ENCODE data around the gene MOAP1. TPM values are rescaled to one million over a fixed set of nuclear protein-coding genes. Genes with fewer than 3 reads are reported as not detected.
"Not testable (repeated sequence)": the region's sequence is repeated elsewhere in the genome, so short reads cannot be mapped to it uniquely, and the experiment has no call there.

The MOAP1 gene, protein sequence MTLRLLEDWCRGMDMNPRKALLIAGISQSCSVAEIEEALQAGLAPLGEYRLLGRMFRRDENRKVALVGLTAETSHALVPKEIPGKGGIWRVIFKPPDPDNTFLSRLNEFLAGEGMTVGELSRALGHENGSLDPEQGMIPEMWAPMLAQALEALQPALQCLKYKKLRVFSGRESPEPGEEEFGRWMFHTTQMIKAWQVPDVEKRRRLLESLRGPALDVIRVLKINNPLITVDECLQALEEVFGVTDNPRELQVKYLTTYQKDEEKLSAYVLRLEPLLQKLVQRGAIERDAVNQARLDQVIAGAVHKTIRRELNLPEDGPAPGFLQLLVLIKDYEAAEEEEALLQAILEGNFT
- 10 to 100 TPM; 33.1 to 41.6 TPM for total RNA-seq
- long read RNA-seq, transcript MOAP1-201 (3 exons, 2,441 nt): major isoform, 61 of 68 reads
- long read RNA-seq, transcript MOAP1-202 (2 exons, 2,529 nt): minor isoform, 7 of 68 reads
- long read RNA-seq, partial matches to known transcripts: 0 of 68 reads
- long read RNA-seq, other reads (novel, unspliced or antisense): 0 of 68 reads

DNA sequence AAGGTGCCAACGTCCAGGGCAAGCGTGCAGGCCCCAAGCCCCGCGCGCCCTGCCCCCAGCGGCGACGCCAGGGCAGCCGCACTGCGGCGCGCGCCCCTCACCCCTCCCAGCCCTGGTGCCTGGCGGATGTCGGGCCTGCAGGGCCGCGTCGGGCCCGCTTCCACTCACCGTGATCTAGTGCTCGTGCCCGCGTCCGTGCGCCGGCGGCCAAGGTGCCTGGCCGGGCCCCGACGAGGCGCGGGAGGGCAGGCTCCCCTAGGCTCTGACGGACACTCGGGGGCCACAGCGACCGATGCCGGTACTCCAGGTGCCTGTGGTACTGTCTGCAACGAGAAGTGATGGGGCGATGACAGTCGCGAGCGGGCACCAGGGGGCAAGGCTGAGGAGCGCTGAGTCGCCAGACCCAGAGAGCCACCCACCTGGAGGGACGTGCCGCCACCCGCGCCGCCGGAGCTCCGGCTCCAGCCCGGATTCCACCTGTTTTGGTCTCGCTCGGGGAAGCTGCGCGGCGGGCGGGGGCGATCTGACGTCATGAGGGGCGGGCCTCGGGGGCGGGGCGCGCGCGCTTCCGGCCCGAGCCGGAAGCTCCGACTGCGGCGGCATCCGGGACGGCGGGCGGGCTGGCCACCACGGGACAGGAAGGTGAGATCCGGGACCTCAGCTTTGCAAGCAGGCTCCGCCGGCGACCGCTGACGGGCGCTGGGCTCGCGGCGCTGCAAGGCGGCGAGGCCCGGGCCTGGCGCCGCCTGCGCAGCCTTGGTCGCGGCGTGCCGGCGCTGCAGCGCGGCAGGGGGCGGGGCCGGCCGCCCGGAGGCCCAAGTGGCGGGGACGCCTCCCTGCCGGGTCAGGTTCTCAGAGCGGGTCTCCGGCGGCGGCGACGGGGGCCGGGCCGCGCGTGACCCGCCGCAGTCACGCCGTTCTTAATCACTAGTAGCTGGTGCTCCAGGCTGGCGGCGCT is at the start of gene MOAP1, which contains the start of gene LYSET:
Gene MOAP1 (minus strand): TSS at position 507 of the 958 bp plus-strand sequence. CDS start 655 bp downstream, outside the sequence.
Gene LYSET (plus strand): TSS at position 927 of the 958 bp plus-strand sequence. CDS start 89 bp downstream, outside the sequence.
- intact Hi-C loops (cut with DNase I): no loop called here
- peak; percentile 97 for ATAC-seq
- peak; percentile 90 for DNase-seq

DNA sequence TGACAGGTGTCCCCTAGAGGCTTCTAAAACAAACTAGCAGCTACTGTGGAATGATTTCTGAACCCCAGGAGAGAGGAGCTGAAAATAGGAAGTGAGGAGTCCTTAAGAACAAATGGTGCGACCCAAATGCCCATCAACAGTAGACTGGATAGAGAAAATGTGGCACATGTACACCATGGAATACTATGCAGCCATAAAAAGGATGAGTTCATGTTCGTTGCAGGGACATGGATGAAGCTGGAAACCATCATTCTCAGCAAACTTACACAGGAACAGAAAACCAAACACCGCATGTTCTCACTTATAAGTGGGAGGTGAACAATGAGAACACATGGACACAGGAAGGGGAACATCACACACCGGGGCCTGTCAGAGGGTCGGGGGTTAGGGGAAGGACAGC is 48.4 kb upstream of the MOAP1 start:
- intact Hi-C loops (cut with DNase I); ATAC-seq; DNase-seq: not testable (repeated sequence)

DNA sequence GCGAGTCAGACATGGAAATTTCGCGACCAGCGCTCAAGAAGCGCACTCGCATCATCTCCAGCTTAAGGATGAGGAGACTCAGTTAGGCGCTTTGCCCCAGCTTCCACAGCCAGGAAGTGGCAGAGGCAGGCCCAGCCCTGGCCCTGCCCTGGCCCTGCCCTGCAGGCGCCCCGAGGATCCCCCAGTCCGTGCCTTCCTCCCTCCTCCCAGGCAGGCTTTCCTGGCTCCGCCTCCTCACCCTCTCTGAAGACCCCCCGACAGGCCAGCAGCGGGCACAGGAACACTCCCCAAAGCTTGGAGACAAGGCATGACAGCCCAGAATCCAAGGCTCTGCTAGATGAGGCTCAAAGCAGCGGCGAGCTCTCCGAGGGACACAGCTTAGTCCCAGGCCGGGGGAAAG is 47.5 kb upstream of the MOAP1 start:
- ATAC-seq (no peak), DNase-seq (no peak)
- intact Hi-C loops (cut with DNase I): no loop called here

DNA sequence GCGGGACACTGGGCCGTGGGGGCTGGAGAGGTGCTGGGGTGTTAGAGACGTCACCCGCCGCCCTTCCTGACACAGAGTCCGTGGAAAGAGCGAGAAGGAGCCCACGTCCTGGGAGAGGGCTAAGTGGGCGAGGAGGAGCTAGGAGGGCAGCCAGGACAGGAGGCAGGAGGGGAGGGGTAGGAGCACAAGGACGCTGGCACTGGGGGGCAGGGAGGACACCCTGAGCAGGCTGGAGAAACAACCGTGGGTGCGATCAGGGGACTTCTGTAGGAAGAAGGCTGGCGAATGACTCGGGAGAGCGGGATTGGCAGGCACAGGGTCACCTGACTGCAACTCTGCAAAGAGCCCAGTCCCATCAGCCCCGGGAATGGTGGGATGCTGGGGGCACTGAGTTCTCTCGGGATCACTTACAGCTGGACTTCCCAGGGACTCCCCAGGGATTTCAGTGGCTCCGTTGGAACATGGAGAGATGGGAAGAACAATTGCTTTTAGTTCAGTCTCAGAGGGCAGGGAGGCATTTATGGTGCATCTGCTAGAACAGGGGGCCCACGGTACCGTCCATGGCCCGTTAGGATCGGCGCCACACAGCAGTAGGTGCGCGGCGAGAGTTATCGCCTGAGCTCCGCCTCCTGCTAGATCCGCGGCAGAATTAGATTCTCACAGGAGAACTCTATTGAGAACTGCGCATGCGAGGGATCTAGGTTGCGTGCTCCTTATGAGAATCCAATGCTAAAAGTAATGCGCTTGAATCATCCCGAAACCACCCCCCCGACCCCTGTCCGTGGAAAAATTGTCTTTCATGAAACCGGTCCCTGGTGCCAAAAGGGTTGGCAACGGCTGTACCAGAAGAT is 46.7 kb upstream of the MOAP1 start:
- peak; percentile 75 to 80 for ATAC-seq
- DNase-seq: peak; percentile 49
- intact Hi-C loops (cut with DNase I): no loop called here

DNA sequence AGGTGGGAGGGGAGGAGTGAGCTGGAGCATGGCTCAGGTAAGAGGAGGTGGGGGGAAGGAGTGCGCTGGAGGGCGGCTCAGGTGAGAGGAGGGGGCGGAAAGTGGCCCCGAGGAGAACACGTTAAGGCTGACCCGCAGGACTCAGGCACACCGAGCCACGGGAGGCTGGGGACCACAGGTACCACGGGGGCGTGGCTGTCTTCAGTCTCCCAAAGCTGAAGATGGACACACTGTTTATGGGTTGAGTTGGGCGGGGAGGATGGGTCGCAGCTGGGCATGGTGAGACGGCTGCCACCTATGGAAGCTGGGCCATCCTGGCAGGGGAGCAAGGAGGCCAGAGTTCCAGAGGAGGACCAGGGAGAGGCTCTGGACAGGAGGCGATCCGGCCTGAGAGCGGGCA is 45.8 kb upstream of the MOAP1 start:
- no peak for ATAC-seq
- intact Hi-C loops (cut with DNase I): no loop called here

DNA sequence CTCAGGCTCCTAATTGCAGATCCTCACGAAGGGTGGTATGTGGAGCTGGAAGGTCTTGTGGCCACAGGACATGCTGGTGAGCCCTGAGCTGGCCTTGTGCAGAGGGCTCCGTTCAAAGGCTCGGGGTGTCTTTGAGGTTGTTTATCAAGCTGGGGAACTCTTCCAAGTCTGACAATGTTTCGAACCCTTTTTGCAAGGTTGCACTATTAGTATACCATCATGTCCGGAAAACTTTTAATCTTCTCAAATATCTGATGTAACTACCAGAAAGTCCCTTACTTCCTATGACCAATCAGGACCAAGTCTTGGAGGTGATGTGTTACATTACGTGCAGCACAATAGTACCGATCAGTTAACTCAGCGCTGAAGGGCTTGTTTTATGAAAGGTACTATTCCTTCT is 43.9 kb upstream of the MOAP1 start:
- ATAC-seq (no peak), DNase-seq (no peak)
- intact Hi-C loops (cut with DNase I): no loop called here

More for the DNA sequence above, 45.8 kb upstream of the MOAP1 start:
- no peak for DNase-seq

DNA sequence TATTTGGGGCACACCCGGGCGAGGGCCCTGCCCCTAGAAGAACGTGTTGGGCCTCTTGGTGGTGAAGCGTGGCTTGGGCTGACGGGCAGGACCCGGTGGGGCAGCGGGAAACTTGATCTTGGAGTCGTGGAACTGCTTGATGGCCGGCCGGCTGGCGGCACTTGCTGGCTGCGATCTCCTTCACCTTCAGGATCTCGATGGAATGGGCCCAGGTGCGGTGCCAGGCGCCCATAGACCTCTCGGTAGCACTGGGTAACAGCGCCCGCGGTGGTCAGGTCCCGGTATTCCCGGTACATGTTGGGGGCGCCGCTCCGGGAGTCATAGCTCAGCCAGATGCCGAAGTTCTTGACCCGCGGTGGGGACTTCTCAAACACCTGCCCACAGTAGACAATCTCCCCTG is 38.9 kb upstream of the MOAP1 start:
- DNase-seq: no peak
- ATAC-seq: no peak
- intact Hi-C loops (cut with DNase I): no loop called here

DNA sequence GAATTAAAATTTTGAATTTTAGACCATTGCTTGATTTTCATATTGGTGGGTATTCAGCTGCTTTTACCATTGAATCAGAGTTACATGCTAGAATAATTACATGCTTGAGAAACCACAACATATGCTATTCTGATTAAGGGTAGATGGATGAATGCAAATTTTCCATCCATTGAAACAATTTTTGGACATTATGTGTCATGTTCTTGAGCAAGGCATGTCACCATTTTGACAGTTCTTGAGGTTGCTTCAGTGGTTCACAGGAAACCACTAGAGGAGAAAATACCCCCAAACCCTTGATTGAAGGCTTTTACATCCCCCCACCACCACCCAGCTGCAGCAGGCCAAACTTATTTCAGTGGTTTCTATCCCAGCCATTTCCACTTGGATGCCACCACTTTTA is 35.8 kb upstream of the MOAP1 start:
- intact Hi-C loops (cut with DNase I): no loop called here
- no peak for ATAC-seq
- DNase-seq: no peak

DNA sequence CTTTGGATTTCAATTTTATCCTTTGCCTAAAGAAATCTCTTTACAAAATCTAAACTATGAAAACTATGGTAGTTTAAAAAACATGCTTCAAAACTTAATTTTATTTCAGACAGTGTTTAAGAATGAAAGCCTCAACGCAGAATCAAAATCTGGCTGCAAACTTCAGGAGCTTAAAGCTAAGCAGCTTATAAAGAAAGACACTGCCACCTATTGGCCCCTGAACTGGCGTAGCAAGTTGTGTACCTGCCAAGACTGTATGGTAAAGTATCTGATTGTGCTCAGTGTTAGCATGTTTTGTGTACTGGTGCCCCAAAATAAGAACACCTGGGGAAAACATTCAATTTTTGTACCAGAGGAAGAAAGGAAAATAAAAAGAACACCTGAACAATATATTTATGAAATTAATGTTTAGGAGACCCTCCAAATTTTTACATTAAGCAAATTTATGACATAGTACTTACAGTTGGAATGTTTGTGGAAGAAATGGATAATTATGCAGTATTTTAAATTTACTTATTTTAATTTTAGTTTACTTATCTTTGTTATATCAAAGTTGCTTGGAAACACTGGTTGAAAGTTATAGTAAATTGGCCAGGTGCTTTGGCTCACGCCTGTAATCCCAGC is 34.5 kb upstream of the MOAP1 start:
- DNase-seq (no peak), ATAC-seq (peak in 1 of 2 donors; percentile 59)
- intact Hi-C loops (cut with DNase I): no loop called here

DNA sequence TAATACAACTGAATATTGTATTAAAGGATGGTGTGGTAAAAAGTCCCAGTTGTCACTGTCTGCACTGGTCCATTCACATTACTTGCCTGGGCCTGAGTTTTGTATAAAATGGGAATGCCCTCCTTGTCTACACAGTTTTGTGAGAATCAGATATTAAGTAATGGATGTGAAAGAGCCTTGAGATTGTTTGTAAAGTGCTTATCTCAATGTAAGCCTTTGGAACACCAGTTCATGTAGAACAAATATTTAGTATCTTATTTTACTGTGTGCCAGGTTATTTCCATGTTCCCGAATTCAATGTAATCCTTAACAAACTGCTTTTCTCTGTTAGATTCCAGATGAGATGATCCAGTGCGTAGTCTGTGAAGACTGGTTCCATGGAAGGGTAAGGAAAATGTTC is 29.9 kb upstream of the MOAP1 start:
- ATAC-seq (no peak), DNase-seq (no peak)
- intact Hi-C loops (cut with DNase I): no loop called here

DNA sequence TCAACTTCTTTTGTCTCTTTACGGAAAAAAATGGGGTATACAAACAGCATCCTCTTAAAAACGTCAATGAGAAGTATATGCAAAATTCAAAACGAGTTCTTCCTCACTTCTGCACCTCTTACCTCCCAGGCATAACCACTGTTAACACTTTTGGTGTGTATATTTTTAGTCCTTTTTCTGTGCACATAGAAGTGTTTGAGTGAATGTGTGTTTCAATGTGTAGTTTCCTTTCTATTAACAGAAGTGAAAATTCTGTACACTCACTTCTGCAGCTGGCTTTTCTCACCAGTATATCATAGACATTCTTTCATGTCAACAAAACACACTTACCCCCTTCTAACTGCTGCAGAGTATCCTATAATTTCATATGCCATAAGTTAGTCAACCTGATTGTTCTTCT is 27.7 kb upstream of the MOAP1 start:
- intact Hi-C loops (cut with DNase I): no loop called here
- ATAC-seq (no peak), DNase-seq (no peak)

DNA sequence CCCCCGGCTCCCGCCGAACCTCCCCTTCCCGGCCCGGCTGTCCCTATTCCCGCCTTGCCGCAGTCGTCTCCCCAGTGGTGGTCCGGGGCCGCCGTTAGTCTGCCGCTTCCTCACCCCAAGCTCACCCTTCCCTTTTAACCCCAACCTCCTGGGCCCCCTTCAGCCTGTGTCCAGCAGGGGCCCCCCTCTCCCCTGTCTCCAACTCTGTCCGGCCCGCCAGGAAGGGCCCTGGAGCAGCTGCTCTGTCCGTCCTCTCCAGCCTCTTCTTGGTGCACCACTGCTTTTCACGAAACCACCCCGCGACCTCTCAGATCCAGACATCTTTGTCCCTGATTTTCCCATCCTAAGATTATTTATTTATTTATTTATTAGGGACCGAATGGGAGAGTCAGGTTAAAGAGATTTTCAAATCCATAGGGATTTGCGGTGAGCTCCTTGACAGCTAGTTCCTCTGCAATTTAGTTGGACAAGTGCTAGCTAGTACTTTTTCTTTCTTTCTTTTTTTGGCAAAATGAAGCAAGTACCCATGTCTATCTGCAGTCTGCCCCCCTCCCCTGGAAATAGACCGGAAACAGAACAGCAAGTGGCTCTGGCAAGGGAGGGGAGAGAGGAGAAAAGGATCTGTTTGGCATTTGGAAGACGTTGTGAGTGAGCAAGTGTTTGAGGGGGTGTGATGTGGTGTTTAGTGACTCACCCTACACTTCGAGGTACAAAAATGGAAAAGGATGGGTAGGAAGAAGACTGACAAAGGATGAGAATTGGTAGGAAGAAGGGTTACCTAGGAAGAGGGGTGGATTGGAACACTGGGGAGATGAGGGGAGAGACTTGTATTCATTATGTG is 23.0 kb upstream of the MOAP1 start:
- intact Hi-C loops (cut with DNase I): no loop called here
- peak; percentile 64 for DNase-seq

DNA sequence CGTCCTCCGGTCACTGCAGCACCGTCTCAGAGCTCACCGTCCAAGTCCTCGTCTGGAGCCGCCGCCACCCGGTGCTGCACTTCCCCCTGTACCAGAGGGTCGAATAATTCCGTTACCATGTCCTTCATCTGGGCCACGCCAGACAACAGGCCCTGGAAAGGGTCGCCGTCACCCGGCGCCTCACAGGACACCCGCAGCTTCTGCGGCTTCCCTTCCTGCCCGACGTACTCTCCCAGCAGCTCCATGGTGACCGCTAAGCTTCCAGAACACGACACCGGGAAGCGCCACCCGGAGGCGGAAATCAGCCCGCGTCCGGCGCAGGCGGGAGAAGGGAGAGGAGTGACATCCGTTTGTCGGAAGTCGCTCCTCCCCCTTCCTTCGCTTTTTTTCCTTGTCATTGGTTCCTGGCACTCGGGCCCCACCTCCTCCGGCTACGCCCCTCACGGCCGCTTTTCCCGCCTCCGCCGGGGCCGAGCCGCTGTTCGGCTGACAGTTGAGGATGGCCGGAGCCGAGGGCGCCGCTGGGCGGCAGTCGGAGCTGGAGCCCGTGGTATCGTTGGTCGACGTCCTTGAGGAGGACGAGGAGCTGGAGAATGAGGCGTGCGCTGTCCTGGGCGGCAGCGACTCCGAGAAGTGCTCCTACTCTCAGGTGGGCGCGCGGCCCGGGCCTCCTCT is 22.2 kb upstream of the MOAP1 start, which contains the start of the genes GON7 and UBR7:
Gene GON7 (minus strand): TSS at position 273 of the 675 bp plus-strand sequence. CDS start 28 bp downstream, at position 245.
Gene UBR7 (plus strand): TSS at position 464 of the 675 bp plus-strand sequence. CDS start 36 bp downstream, at position 500.
- ATAC-seq: peak; percentile 99
- intact Hi-C loops (cut with DNase I): no loop called here
- peak; percentile 95 for DNase-seq

More for the DNA sequence above, 23.0 kb upstream of the MOAP1 start:
- peak; percentile 75 to 86 for ATAC-seq

DNA sequence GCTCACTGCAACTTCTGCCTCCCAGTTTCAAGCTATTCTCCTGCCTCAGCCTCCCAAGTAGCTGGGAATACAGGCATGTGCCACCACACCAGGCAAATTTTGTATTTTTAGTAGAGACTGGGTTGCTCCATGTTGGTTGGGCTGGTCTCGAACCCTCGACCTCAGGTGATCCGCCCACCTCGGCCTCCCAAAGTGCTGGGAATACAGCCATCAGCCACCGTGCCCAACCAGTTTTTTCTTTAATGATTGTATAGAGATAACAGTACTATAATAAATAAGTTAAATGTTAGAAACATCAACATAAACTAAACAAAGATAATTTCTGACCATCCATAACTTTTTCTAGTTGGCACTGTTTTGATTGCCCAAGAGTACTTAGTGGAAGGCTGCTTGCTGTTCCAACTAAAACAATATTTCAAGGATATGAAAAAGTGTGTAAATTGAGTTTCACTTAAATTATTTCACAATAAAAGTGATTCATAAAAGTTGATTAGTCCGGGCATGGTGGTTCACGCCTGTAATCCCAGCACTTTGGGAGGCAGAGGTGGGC is 16.5 kb upstream of the MOAP1 start:
- no peak for DNase-seq
- intact Hi-C loops (cut with DNase I): no loop called here
- ATAC-seq: no peak

DNA sequence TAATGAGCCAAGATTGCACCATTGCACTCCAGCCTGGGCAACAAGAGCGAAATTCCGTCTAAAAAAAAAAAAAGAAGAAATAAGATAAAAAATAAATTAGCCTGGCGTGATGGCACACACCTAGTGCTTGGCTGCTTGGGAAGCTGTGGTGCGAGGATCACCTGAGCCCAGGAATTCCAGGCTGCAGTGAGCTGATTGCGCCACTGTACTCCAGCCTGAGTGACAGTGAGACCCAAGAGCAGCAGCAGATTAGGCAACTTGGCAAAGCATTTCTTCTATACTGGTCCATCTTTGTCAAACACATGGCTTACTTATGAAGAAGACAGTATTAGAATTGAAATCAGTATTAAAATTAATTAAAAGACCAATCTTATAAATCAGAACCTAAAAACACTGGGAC is 15.9 kb upstream of the MOAP1 start:
- no peak for DNase-seq
- no peak for ATAC-seq
- intact Hi-C loops (cut with DNase I): no loop called here

DNA sequence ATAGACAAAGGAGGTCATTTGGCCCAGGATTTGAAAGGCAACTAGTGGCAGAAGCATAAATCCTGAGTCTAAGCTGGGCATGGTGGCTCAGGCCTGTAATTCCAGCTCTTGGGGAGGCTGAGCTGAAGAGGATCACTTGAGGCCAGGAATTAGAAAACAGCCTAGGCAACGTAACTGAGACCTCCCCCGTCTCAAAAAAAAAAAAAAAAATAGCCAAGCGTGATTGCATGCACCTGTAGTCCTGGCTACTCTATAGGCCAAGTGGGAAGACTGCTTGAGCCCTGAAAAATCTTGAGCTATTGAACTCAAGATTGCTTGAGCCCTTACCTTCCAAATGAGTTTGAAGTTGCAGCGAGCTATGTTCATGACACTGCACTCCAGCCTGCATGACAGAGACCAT is 14.3 kb upstream of the MOAP1 start:
- intact Hi-C loops (cut with DNase I): no loop called here
- ATAC-seq (no peak), DNase-seq (no peak)

Data from left cardiac atrium (tissue), 4 donors.